Hepatocyte (in vitro differentiated cells): ENCODE data around the gene TBC1D24. TPM values are rescaled to one million over a fixed set of nuclear protein-coding genes. Genes with fewer than 3 reads are reported as not detected.

Experiments
- DNase-seq: peaks from one replicate; pipeline ENCODE4 v3.0.0-alpha.2; 2016; ENCODE audit warnings: low spot score
- H2AFZ ChIP-seq: fragments of 200-600 bp; sonication (generic); 2 replicates; pipeline ENCODE4 v1.6.0; 2016; ENCODE audit warnings: antibody characterized with exemption, mild to moderate bottlenecking
- H3K27ac ChIP-seq: fragments of 200-600 bp; sonication (generic); 2 replicates; pipeline ENCODE4 v1.5.1; 2016; ENCODE audit warnings: mild to moderate bottlenecking
- H3K27me3 ChIP-seq: fragments of 200-600 bp; sonication (generic); 2 replicates; pipeline ENCODE4 v1.6.1; 2016
- H3K36me3 ChIP-seq: fragments of 200-600 bp; sonication (generic); replicated peaks from 2 replicates; pipeline ENCODE4 v1.5.1; 2016; ENCODE audit warnings: low read depth; ENCODE audit not compliant: insufficient read depth
- H3K4me1 ChIP-seq: fragments of 200-600 bp; sonication (generic); 2 replicates; pipeline ENCODE4 v1.5.1; 2016; ENCODE audit warnings: mild to moderate bottlenecking, moderate library complexity; ENCODE audit not compliant: insufficient read depth
- H3K4me2 ChIP-seq: fragments of 200-600 bp; sonication (generic); 2 replicates; pipeline ENCODE4 v1.6.0; 2016
- H3K4me3 ChIP-seq: fragments of 200-600 bp; sonication (generic); 2 replicates; pipeline ENCODE4 v1.5.1; 2016; ENCODE audit warnings: mild to moderate bottlenecking
- H3K79me2 ChIP-seq: fragments of 200-600 bp; sonication (generic); 2 replicates; pipeline ENCODE4 v1.6.0; 2017; ENCODE audit warnings: mild to moderate bottlenecking
- H3K9me2 ChIP-seq: fragments of 200-600 bp; sonication (generic); replicated peaks from 2 replicates; pipeline ENCODE4 v1.6.0; 2017; ENCODE audit warnings: mild to moderate bottlenecking; ENCODE audit not compliant: insufficient read depth
- H3K9me3 ChIP-seq: fragments of 200-600 bp; sonication (generic); 2 replicates; pipeline ENCODE4 v1.5.1; 2016; ENCODE audit warnings: low read depth, mild to moderate bottlenecking
- H4K20me1 ChIP-seq: fragments of 200-600 bp; sonication (generic); 2 replicates; pipeline ENCODE4 v1.6.0; 2016; ENCODE audit warnings: mild to moderate bottlenecking; ENCODE audit not compliant: insufficient read depth, poor library complexity, severe bottlenecking
- CTCF ChIP-seq: fragments of 200-600 bp; sonication (generic); IDR thresholded peaks from 2 replicates; pipeline ENCODE4 v1.5.1; 2016; ENCODE audit warnings: antibody characterized with exemption, mild to moderate bottlenecking; ENCODE audit not compliant: poor library complexity
- EZH2 ChIP-seq: fragments of 200-600 bp; sonication (generic); IDR thresholded peaks from 2 replicates; pipeline ENCODE4 v1.6.1; 2016; ENCODE audit warnings: antibody characterized with exemption, mild to moderate bottlenecking, borderline replicate concordance
- EZH2phosphoT487 ChIP-seq: fragments of 200-600 bp; sonication (generic); IDR thresholded peaks from one replicate; pipeline ENCODE4 v1.6.1; 2018; ENCODE audit warnings: antibody characterized with exemption, mild to moderate bottlenecking, low read depth, moderate library complexity; ENCODE audit not compliant: unreplicated experiment, severe bottlenecking
- WGBS: methylation state at CpG from one replicate; pipeline ENCODE4 v1.1.6; 2016; ENCODE audit warnings: low lambda C conversion rate; ENCODE audit errors: missing lambda C conversion rate; 5-methylcytosine and 5-hydroxymethylcytosine counted together
- polyA plus RNA-seq: library from polyadenylated mRNA; unstranded; fragments of >200 nt; fragmentation: Nextera tagmentation; extraction: Ambion mirVana; gene quantifications from 2 replicates; pipeline ENCODE4 v1.2.1, GENCODE V29; 2016
- total RNA-seq: library from RNA; depleted of rRNA; stranded (reverse); fragments of >200 nt; gene quantifications from 2 replicates; pipeline ENCODE4 v1.2.3, GENCODE V29; 2014

Gene TBC1D24
- total and polyA plus RNA-seq, 2 experiments from 2014 or later = 8.3 to 13.6 TPM

GRCh38 chr16:2436110-2436509, 38.8 kb upstream of the TBC1D24 start:
- H3K4me2 ChIP-seq = no peak overlapping the region
- no peak overlapping the region for H2AFZ ChIP-seq
- H3K27me3 ChIP-seq = no peaks in the 10 kb centered on the region
- no peak overlapping the region for H3K27ac ChIP-seq
- no peak overlapping the region for H3K4me3 ChIP-seq
- H4K20me1 ChIP-seq = no peaks in the 10 kb centered on the region
- no peaks in the 10 kb centered on the region for H3K36me3 ChIP-seq
- no peak for TF ChIP-seq EZH2
- TF ChIP-seq EZH2phosphoT487 = no peak
- TF ChIP-seq CTCF = no peak
- H3K9me3 ChIP-seq = no peaks in the 10 kb centered on the region
- H3K9me2 ChIP-seq = no peaks in the 10 kb centered on the region
- WGBS = 95% methylated on average over 9 of the region's 9 CpGs
- peaks cover 12% of the 10 kb centered on the region for H3K79me2 ChIP-seq
- no peak for DNase-seq
- H3K4me1 ChIP-seq = no peaks in the 10 kb centered on the region

- no peaks in the 10 kb centered on the region for H3K9me2 ChIP-seq
- no peaks in the 10 kb centered on the region for H3K27me3 ChIP-seq
- TF ChIP-seq CTCF = no peak
- no peak for TF ChIP-seq EZH2phosphoT487
- TF ChIP-seq EZH2 = no peak
- WGBS = 97% methylated on average over 24 of the region's 24 CpGs
- no peak overlapping the region for H2AFZ ChIP-seq
- H3K4me2 ChIP-seq = no peak overlapping the region
- H3K4me3 ChIP-seq = no peak overlapping the region
- no peaks in the 10 kb centered on the region for H3K4me1 ChIP-seq
- no peaks in the 10 kb centered on the region for H3K36me3 ChIP-seq
- H3K9me3 ChIP-seq = no peaks in the 10 kb centered on the region
- no peak overlapping the region for H3K27ac ChIP-seq
- DNase-seq = no peak
- no peaks in the 10 kb centered on the region for H4K20me1 ChIP-seq
- H3K79me2 ChIP-seq = peaks cover 2% of the 10 kb centered on the region
Measured at GRCh38 chr16:2437032-2437790, 37.7 kb upstream of the TBC1D24 start.

GRCh38 chr16:2438121-2438520, 36.8 kb upstream of the TBC1D24 start:
- 95% methylated on average over 14 of the region's 14 CpGs for WGBS

More at GRCh38 chr16:2438121-2438520, 36.8 kb upstream of the TBC1D24 start:
- Histone ChIP-seq H3K9me2 (no peaks in the 10 kb centered on the region), H3K4me2 (no peak overlapping the region), H3K27me3 (no peaks in the 10 kb centered on the region), H4K20me1 (no peaks in the 10 kb centered on the region), H3K4me3 (no peak overlapping the region), H3K27ac (no peak overlapping the region), H3K36me3 (no peaks in the 10 kb centered on the region), H3K4me1 (no peaks in the 10 kb centered on the region), H3K9me3 (no peaks in the 10 kb centered on the region), H2AFZ (no peak overlapping the region), H3K79me2 (no peaks in the 10 kb centered on the region)
- TF ChIP-seq CTCF (no peak), EZH2 (no peak), EZH2phosphoT487 (no peak)
- DNase-seq = no peak
